K562 (cell line): ENCODE results near the gene TRPV6. TPM values are rescaled to one million over a fixed set of nuclear protein-coding genes. Genes with fewer than 3 reads are reported as not detected.

Experiments used
- BCOR ChIP-seq: fragments of 450-650 bp; IDR thresholded peaks from 2 replicates; pipeline ENCODE4 v1.6.1; 2016
- BRD9 ChIP-seq: fragments of 450-650 bp; IDR thresholded peaks from 2 replicates; pipeline ENCODE4 v1.6.1; 2018; ENCODE audit warnings: low read depth; ENCODE audit not compliant: partially characterized antibody
- CEBPG ChIP-seq, 3 experiments: fragments of 200-800 bp in 1 of 3; sonication (Bioruptor generic) in 1 of 3; sonication (generic) in 1 of 3; formaldehyde crosslinking in 1 of 3; IDR thresholded peaks in 2 of 3; conservative IDR thresholded peaks in 1 of 3; 2 replicates each; pipeline versions ENCODE4 v1.6.1 to v1.8.0; 2016 to 2022; ENCODE audit warnings: missing compliant biosample characterization in 2 of 3, missing genetic modification characterization in 2 of 3, mild to moderate bottlenecking in 1 of 3, missing genetic modification reagents in 1 of 3
- ELF1 ChIP-seq: fragments of 200-800 bp; sonication (Bioruptor generic); IDR thresholded peaks from 2 replicates; pipeline ENCODE4 v1.6.1; 2016; ENCODE audit warnings: missing genetic modification characterization, missing compliant biosample characterization
- ESRRA ChIP-seq: fragments of 450-650 bp; IDR thresholded peaks from 2 replicates; pipeline ENCODE4 v1.6.1; 2014; ENCODE audit warnings: low read depth, mild to moderate bottlenecking, moderate library complexity, borderline replicate concordance
- ESRRB ChIP-seq: fragments of 250-450 bp; sonication (Bioruptor Pico); IDR thresholded peaks from 2 replicates; pipeline ENCODE4 v1.5.0; 2020; ENCODE audit warnings: mild to moderate bottlenecking, moderate library complexity, borderline replicate concordance
- HNRNPH1 ChIP-seq: fragments of 200-400 bp; formaldehyde crosslinking; optimal IDR thresholded peaks from 2 replicates; pipeline ENCODE3; 2017; ENCODE audit warnings: low read depth, mild to moderate bottlenecking, low read length, moderate library complexity
- MYBL2 ChIP-seq, 2 experiments: fragments of 450-650 bp in 1 of 2; sonication (generic) in 1 of 2; formaldehyde crosslinking in 1 of 2; IDR thresholded peaks; 2 replicates each; pipeline versions ENCODE4 v1.6.1 to v1.8.1; 2017 to 2022; ENCODE audit warnings: borderline replicate concordance in 1 of 2, inconsistent platforms in 1 of 2, low read depth in 1 of 2, mild to moderate bottlenecking in 1 of 2, missing genetic modification reagents in 1 of 2, moderate library complexity in 1 of 2
- NCOA1 ChIP-seq: fragments of 450-650 bp; IDR thresholded peaks from 2 replicates; pipeline ENCODE4 v1.6.1; 2016; ENCODE audit warnings: low read depth
- SETDB1 ChIP-seq: IDR thresholded peaks from one replicate; pipeline ENCODE4 v1.6.1; 2012; ENCODE audit warnings: low read length, control low read depth, inconsistent platforms
- SMARCA5 ChIP-seq: fragments of 450-650 bp; IDR thresholded peaks from 2 replicates; pipeline ENCODE4 v1.6.1; 2016
- SMARCB1 ChIP-seq: IDR thresholded peaks from 2 replicates; pipeline ENCODE4 v1.6.1; 2011; ENCODE audit warnings: improper control_type of control experiment, low read depth; ENCODE audit not compliant: insufficient read length
- YBX1 ChIP-seq: fragments of 450-650 bp; IDR thresholded peaks from 2 replicates; pipeline ENCODE4 v1.7.1; 2016; ENCODE audit warnings: mild to moderate bottlenecking
- ZKSCAN3 ChIP-seq: fragments of 250-450 bp; sonication (Bioruptor Pico); IDR thresholded peaks from 2 replicates; pipeline ENCODE4 v1.4.0; 2020
- ZNF277 ChIP-seq: fragments of 250-450 bp; sonication (Bioruptor Pico); IDR thresholded peaks from 2 replicates; pipeline ENCODE4 v1.8.0; 2022; ENCODE audit warnings: inconsistent platforms, mild to moderate bottlenecking, moderate library complexity, borderline replicate concordance
- polyA plus RNA-seq, 8 experiments: library from polyadenylated mRNA; depleted of rRNA in 4 of 8; stranded (reverse) in 5 of 8; unstranded in 3 of 8; fragments of >200 nt; fragmentation: Nextera tagmentation in 2 of 8; fragmentation: Illumina TruSeq in 1 of 8; extraction: Ambion mirVana in 2 of 8; extraction: Trizol in 1 of 8; gene quantifications; 2 replicates each; pipeline versions ENCODE4 v1.2.1 to v1.2.3, GENCODE V29; 2011 to 2014; ENCODE audit warnings: inconsistent platforms in 1 of 8, missing spikeins in 1 of 8
- total RNA-seq, 7 experiments: library from RNA; depleted of rRNA in 6 of 7; stranded (reverse); fragments of >200 nt in 6 of 7; fragmentation: Illumina TruSeq in 2 of 7; extraction: Trizol in 2 of 7; gene quantifications; 2 replicates each; pipeline versions ENCODE4 v1.2.1 to v1.2.3, GENCODE V29; 2011 to 2021; ENCODE audit warnings: low replicate concordance in 1 of 7
- TF ChIP-seq, protein P1 (sequence below), 2 experiments: fragments of 450-650 bp in 1 of 2; sonication (generic) in 1 of 2; formaldehyde crosslinking; conservative IDR thresholded peaks; 2 replicates each; pipeline versions ENCODE4 v1.4.0 to v1.8.1; 2020 to 2022; ENCODE audit warnings: mild to moderate bottlenecking in 1 of 2, missing genetic modification reagents in 1 of 2
- TF ChIP-seq, protein P2 (sequence below): conservative IDR thresholded peaks from 2 replicates; pipeline ENCODE4 v1.6.1; 2011; ENCODE audit warnings: low read depth, mild to moderate bottlenecking, low read length; ENCODE audit not compliant: control insufficient read depth
- TF ChIP-seq, protein P3 (sequence below): fragments of 250-450 bp; sonication (Bioruptor Pico); IDR thresholded peaks from 2 replicates; pipeline ENCODE4 v1.4.0; 2020; ENCODE audit warnings: mild to moderate bottlenecking, moderate library complexity
- TF ChIP-seq, protein P4 (sequence below): fragments of 250-450 bp; sonication (Bioruptor Pico); IDR thresholded peaks from 2 replicates; pipeline ENCODE4 v1.5.0; 2020; ENCODE audit warnings: mild to moderate bottlenecking, borderline replicate concordance

Gene TRPV6
- total and polyA plus RNA-seq, 9 of the 15 experiments (the other 6 are each of a cell fraction or from before 2014, with no cell fraction given), result 0.04 to 0.36 (median 0.11) TPM

GRCh38 chr7:142908921-142909890 is 23.7 kb upstream of the TRPV6 start (continued):
- TF ChIP-seq, protein P1, sequence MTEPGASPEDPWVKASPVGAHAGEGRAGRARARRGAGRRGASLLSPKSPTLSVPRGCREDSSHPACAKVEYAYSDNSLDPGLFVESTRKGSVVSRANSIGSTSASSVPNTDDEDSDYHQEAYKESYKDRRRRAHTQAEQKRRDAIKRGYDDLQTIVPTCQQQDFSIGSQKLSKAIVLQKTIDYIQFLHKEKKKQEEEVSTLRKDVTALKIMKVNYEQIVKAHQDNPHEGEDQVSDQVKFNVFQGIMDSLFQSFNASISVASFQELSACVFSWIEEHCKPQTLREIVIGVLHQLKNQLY (CRISPR knock-in tag; conservative IDR thresholded peaks at IDR 0.05), result no peak
- TF ChIP-seq, protein P2, sequence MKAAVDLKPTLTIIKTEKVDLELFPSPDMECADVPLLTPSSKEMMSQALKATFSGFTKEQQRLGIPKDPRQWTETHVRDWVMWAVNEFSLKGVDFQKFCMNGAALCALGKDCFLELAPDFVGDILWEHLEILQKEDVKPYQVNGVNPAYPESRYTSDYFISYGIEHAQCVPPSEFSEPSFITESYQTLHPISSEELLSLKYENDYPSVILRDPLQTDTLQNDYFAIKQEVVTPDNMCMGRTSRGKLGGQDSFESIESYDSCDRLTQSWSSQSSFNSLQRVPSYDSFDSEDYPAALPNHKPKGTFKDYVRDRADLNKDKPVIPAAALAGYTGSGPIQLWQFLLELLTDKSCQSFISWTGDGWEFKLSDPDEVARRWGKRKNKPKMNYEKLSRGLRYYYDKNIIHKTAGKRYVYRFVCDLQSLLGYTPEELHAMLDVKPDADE, result no peak
- TF ChIP-seq, protein P3, sequence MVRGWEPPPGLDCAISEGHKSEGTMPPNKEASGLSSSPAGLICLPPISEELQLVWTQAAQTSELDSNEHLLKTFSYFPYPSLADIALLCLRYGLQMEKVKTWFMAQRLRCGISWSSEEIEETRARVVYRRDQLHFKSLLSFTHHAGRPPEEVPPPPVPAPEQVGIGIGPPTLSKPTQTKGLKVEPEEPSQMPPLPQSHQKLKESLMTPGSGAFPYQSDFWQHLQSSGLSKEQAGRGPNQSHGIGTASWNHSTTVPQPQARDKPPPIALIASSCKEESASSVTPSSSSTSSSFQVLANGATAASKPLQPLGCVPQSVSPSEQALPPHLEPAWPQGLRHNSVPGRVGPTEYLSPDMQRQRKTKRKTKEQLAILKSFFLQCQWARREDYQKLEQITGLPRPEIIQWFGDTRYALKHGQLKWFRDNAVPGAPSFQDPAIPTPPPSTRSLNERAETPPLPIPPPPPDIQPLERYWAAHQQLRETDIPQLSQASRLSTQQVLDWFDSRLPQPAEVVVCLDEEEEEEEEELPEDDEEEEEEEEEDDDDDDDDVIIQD (CRISPR knock-in tag), result no peak
- TF ChIP-seq SMARCA5, result no peak
- TF ChIP-seq YBX1, result no peak
- no peak for TF ChIP-seq BRD9
- TF ChIP-seq ZNF277, result no peak
- TF ChIP-seq NCOA1, result no peak
- TF ChIP-seq MYBL2 (IDR thresholded peaks at IDR 0.05; ENCODE audit: low read depth), result no peak
- no peak for TF ChIP-seq MYBL2 (CRISPR knock-in tag; IDR thresholded peaks at IDR 0.05; ENCODE audit: borderline replicate concordance)
- peak; percentile 55; the same call in 1 of the 2 replicates for TF ChIP-seq ELF1 (tag)
- TF ChIP-seq HNRNPH1, result no peak
- TF ChIP-seq, protein P4, sequence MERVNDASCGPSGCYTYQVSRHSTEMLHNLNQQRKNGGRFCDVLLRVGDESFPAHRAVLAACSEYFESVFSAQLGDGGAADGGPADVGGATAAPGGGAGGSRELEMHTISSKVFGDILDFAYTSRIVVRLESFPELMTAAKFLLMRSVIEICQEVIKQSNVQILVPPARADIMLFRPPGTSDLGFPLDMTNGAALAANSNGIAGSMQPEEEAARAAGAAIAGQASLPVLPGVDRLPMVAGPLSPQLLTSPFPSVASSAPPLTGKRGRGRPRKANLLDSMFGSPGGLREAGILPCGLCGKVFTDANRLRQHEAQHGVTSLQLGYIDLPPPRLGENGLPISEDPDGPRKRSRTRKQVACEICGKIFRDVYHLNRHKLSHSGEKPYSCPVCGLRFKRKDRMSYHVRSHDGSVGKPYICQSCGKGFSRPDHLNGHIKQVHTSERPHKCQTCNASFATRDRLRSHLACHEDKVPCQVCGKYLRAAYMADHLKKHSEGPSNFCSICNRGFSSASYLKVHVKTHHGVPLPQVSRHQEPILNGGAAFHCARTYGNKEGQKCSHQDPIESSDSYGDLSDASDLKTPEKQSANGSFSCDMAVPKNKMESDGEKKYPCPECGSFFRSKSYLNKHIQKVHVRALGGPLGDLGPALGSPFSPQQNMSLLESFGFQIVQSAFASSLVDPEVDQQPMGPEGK (CRISPR knock-in tag), result no peak
- TF ChIP-seq BCOR, result no peak
- TF ChIP-seq ESRRA, result peak; percentile 65; the same call in 1 of the 2 replicates
- TF ChIP-seq SMARCB1, result no peak
- no peak for TF ChIP-seq ZKSCAN3 (CRISPR knock-in tag)
- TF ChIP-seq SETDB1, result no peak
- TF ChIP-seq ESRRB, result no peak
- no peak for TF ChIP-seq CEBPG (CRISPR knock-in tag; IDR thresholded peaks at IDR 0.05)
- no peak for TF ChIP-seq CEBPG (tag; conservative IDR thresholded peaks at IDR 0.05 in 1 of 2, IDR thresholded peaks at IDR 0.05 in 1 of 2)
